Erythroblast (primary cell): ENCODE measurements around the gene LFNG.

Experiments used
- GATA1 ChIP-seq: IDR thresholded peaks from 2 replicates; pipeline ENCODE4 v1.6.1; 2011; ENCODE audit warnings: low read depth, mild to moderate bottlenecking, control low read depth, low read length, moderate library complexity
- POLR2A ChIP-seq: IDR thresholded peaks from 2 replicates; pipeline ENCODE4 v1.6.1; 2011; ENCODE audit warnings: mild to moderate bottlenecking, low read length

DNA sequence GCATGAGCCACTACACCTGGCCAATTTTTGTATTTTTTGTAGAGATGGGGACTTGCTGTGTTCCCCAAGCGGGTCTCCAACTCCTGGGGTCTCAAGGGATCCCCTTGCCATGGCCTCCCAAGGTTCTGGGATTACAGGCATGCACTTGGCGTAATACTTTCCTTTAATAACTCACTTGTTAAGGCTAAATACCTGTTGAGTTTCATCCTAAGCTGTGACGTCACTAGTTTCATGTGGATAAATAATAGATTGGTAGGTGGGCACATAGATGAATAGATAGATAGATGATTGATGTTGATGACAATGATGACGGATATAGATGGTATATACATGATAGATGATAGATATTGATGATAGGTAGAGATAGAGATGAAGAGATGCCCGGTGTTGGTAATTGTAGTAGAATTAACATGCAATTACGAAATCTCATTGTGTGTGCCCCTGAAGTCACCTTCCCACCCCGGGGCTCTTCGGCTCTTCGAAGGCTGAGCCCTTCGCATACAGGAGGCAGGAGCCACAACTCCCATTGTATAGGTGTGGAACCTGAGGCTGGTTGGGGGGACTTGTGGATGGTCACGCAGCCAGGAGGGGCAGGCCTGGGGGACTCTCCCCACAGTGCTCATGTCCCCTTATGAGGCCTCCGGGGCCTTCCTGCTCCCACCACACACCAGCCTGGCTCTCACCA lies 45.9 kb upstream of the LFNG start:
- TF ChIP-seq POLR2A (no peak), GATA1 (no peak)
